GM19099 (cell line): ENCODE measurements around the gene MFAP5.

Source experiments
- POLR2A ChIP-seq: IDR thresholded peaks from 3 replicates; pipeline ENCODE4 v1.6.1; 2011; ENCODE audit warnings: low read depth; ENCODE audit not compliant: insufficient read length; ENCODE audit errors: extremely low read depth

Gene MFAP5

GRCh38 chr12:8685051-8685450 is 22.4 kb upstream of the MFAP5 start:
- no peak for TF ChIP-seq POLR2A

GRCh38 chr12:8681129-8681884 is 18.7 kb upstream of the MFAP5 start:
- no peak for TF ChIP-seq POLR2A

GRCh38 chr12:8680533-8680932 is 17.9 kb upstream of the MFAP5 start:
- TF ChIP-seq POLR2A: no peak

- TF ChIP-seq POLR2A: no peak
Observed at GRCh38 chr12:8678661-8679111, 16.1 kb upstream of the MFAP5 start.

GRCh38 chr12:8677362-8677761 is 14.7 kb upstream of the MFAP5 start:
- TF ChIP-seq POLR2A: no peak

- TF ChIP-seq POLR2A: no peak
Observed at GRCh38 chr12:8676651-8677050, 14.0 kb upstream of the MFAP5 start.

GRCh38 chr12:8675591-8676036 is 13.0 kb upstream of the MFAP5 start:
- TF ChIP-seq POLR2A: no peak

- no peak for TF ChIP-seq POLR2A
Observed at GRCh38 chr12:8672381-8672780, 9.8 kb upstream of the MFAP5 start.

- no peak for TF ChIP-seq POLR2A
Observed at GRCh38 chr12:8668441-8668840, 5.8 kb upstream of the MFAP5 start.

GRCh38 chr12:8667270-8667669 is 4.6 kb upstream of the MFAP5 start:
- no peak for TF ChIP-seq POLR2A

GRCh38 chr12:8665759-8666158 is 3.1 kb upstream of the MFAP5 start:
- TF ChIP-seq POLR2A: no peak

GRCh38 chr12:8664228-8664913 is 1.7 kb upstream of the MFAP5 start:
- TF ChIP-seq POLR2A: no peak

- TF ChIP-seq POLR2A: no peak
Observed at GRCh38 chr12:8661751-8662150, 875 bp downstream of the MFAP5 start.

GRCh38 chr12:8661016-8661415 is 1.6 kb downstream of the MFAP5 start:
- no peak for TF ChIP-seq POLR2A

- TF ChIP-seq POLR2A: no peak
Observed at GRCh38 chr12:8658346-8658745, 4.3 kb downstream of the MFAP5 start.

- no peak for TF ChIP-seq POLR2A
Observed at GRCh38 chr12:8655421-8655820, 7.2 kb downstream of the MFAP5 start.
